H9 (cell line): ENCODE measurements around the gene MUC15. TPM values are rescaled to one million over a fixed set of nuclear protein-coding genes. Genes with fewer than 3 reads are reported as not detected.

ENCODE experiments used
- DNase-seq: peaks from one replicate; pipeline ENCODE4 v3.0.0-alpha.2; 2017
- H2AFZ ChIP-seq: one replicate; pipeline ENCODE4 v1.6.1; 2013; ENCODE audit warnings: mild to moderate bottlenecking, low read length, control low read depth, moderate library complexity
- H2AK5ac ChIP-seq: 2 replicates; pipeline ENCODE4 v1.6.1; 2013; ENCODE audit warnings: low read length, control low read depth, mixed read lengths; ENCODE audit not compliant: insufficient read length
- H2BK120ac ChIP-seq: one replicate; pipeline ENCODE4 v1.6.1; 2013; ENCODE audit warnings: low read depth, mild to moderate bottlenecking, low read length, control low read depth, inconsistent platforms; ENCODE audit not compliant: poor library complexity, severe bottlenecking
- H2BK12ac ChIP-seq: 2 replicates; pipeline ENCODE4 v1.6.1; 2013; ENCODE audit warnings: low read length, control low read depth, mixed read lengths, low read depth; ENCODE audit not compliant: insufficient read length
- H2BK15ac ChIP-seq: 2 replicates; pipeline ENCODE4 v1.6.1; 2013; ENCODE audit warnings: low read depth, low read length, control low read depth
- H2BK20ac ChIP-seq: one replicate; pipeline ENCODE4 v1.6.1; 2013; ENCODE audit warnings: low read depth, mild to moderate bottlenecking, low read length, control low read depth, inconsistent platforms; ENCODE audit not compliant: poor library complexity, severe bottlenecking
- H2BK5ac ChIP-seq: 2 replicates; pipeline ENCODE4 v1.6.1; 2013; ENCODE audit warnings: low read length, control low read depth, mixed read lengths; ENCODE audit not compliant: insufficient read length
- H3K14ac ChIP-seq: 2 replicates; pipeline ENCODE4 v1.6.1; 2013; ENCODE audit warnings: low read length, control low read depth; ENCODE audit not compliant: insufficient read depth
- H3K18ac ChIP-seq: 2 replicates; pipeline ENCODE4 v1.6.1; 2013; ENCODE audit warnings: low read depth, mild to moderate bottlenecking, mixed read lengths, low read length, control low read depth; ENCODE audit not compliant: insufficient read length
- H3K23ac ChIP-seq: 2 replicates; pipeline ENCODE4 v1.6.1; 2013; ENCODE audit warnings: low read length, control low read depth, mixed read lengths, low read depth; ENCODE audit not compliant: insufficient read length
- H3K23me2 ChIP-seq: 2 replicates; pipeline ENCODE4 v1.6.1; 2013; ENCODE audit warnings: low read depth, mild to moderate bottlenecking, mixed read lengths, low read length, control low read depth; ENCODE audit not compliant: insufficient read length, poor library complexity, severe bottlenecking
- H3K27ac ChIP-seq: 2 replicates; pipeline ENCODE4 v1.5.1; 2013; ENCODE audit warnings: low read length, control low read depth, mixed read lengths, low read depth; ENCODE audit not compliant: insufficient read length
- H3K27me3 ChIP-seq: 2 replicates; pipeline ENCODE4 v1.6.1; 2013; ENCODE audit warnings: low read length, control low read depth, inconsistent platforms; ENCODE audit not compliant: insufficient read depth
- H3K4ac ChIP-seq: 2 replicates; pipeline ENCODE4 v1.6.1; 2013; ENCODE audit warnings: low read depth, mild to moderate bottlenecking, control low read depth, inconsistent platforms, low read length, moderate library complexity
- H3K4me1 ChIP-seq: 2 replicates; pipeline ENCODE4 v1.6.1; 2013; ENCODE audit warnings: low read length, control low read depth, inconsistent platforms; ENCODE audit not compliant: insufficient read depth
- H3K4me2 ChIP-seq: 2 replicates; pipeline ENCODE4 v1.6.1; 2013; ENCODE audit warnings: low read length, control low read depth, mixed read lengths; ENCODE audit not compliant: insufficient read length, insufficient read depth
- H3K56ac ChIP-seq: 2 replicates; pipeline ENCODE4 v1.6.1; 2013; ENCODE audit warnings: low read depth, mild to moderate bottlenecking, mixed read lengths, low read length, control low read depth; ENCODE audit not compliant: insufficient read length
- H3K79me1 ChIP-seq: 2 replicates; pipeline ENCODE4 v1.6.1; 2013; ENCODE audit warnings: low read depth, mild to moderate bottlenecking, moderate library complexity, low read length, control low read depth, inconsistent platforms; ENCODE audit not compliant: insufficient read depth, poor library complexity, severe bottlenecking
- H3K79me2 ChIP-seq: 2 replicates; pipeline ENCODE4 v1.6.1; 2013; ENCODE audit warnings: low read length, control low read depth, inconsistent platforms; ENCODE audit not compliant: insufficient read depth
- H3K9ac ChIP-seq: 2 replicates; pipeline ENCODE4 v1.6.1; 2013; ENCODE audit warnings: low read length, control low read depth, mixed read lengths; ENCODE audit not compliant: insufficient read length; ENCODE audit errors: extremely low read depth
- H3K9me3 ChIP-seq: one replicate; pipeline ENCODE4 v1.6.1; 2013; ENCODE audit warnings: low read depth, low read length, inconsistent platforms; ENCODE audit not compliant: control insufficient read depth
- H3T11ph ChIP-seq: one replicate; pipeline ENCODE4 v1.6.1; 2013; ENCODE audit warnings: mild to moderate bottlenecking, low read length, control low read depth, inconsistent platforms
- H4K20me1 ChIP-seq: one replicate; pipeline ENCODE4 v1.6.1; 2013; ENCODE audit not compliant: control insufficient read depth, insufficient read length, insufficient read depth
- H4K5ac ChIP-seq: 2 replicates; pipeline ENCODE4 v1.6.1; 2013; ENCODE audit warnings: low read depth, mild to moderate bottlenecking, mixed read lengths, low read length, control low read depth; ENCODE audit not compliant: insufficient read length
- H4K8ac ChIP-seq: replicated peaks from 2 replicates; pipeline ENCODE4 v1.6.1; 2013; ENCODE audit warnings: low read length, control low read depth, mixed read lengths, low read depth; ENCODE audit not compliant: insufficient read length
- H4K91ac ChIP-seq: 2 replicates; pipeline ENCODE4 v1.6.1; 2013; ENCODE audit warnings: low read depth, mild to moderate bottlenecking, moderate library complexity, mixed read lengths, low read length, control low read depth; ENCODE audit not compliant: insufficient read length
- H3K27ac Mint-ChIP-seq, 3 experiments: 2 replicates in 2 of 3; 3 replicates in 1 of 3; pipeline ENCODE4 v1.8.0; 2020 to 2021; ENCODE audit warnings: mixed read lengths in 3 of 3, mild to moderate bottlenecking in 1 of 3, moderate library complexity in 1 of 3
- H3K27me3 Mint-ChIP-seq: 2 replicates; pipeline ENCODE4 v1.8.0; 2021; ENCODE audit warnings: low read depth, mild to moderate bottlenecking, moderate library complexity, mixed read lengths
- H3K36me3 Mint-ChIP-seq, 3 experiments: 2 replicates in 2 of 3; 3 replicates in 1 of 3; pipeline ENCODE4 v1.8.0; 2020 to 2021; ENCODE audit warnings: low read depth in 3 of 3, mixed read lengths in 3 of 3; ENCODE audit not compliant: insufficient read depth in 1 of 3
- H3K4me1 Mint-ChIP-seq, 2 experiments: 2 replicates each; pipeline ENCODE4 v1.8.0; 2020; ENCODE audit warnings: mixed read lengths in 2 of 2
- H3K4me3 Mint-ChIP-seq, 2 experiments: 2 replicates in 1 of 2; 3 replicates in 1 of 2; pipeline ENCODE4 v1.8.0; 2020 to 2021; ENCODE audit warnings: mild to moderate bottlenecking in 2 of 2, mixed read lengths in 2 of 2, moderate library complexity in 1 of 2
- H3K9me3 Mint-ChIP-seq, 2 experiments: 2 replicates in 1 of 2; 3 replicates in 1 of 2; pipeline ENCODE4 v1.8.0; 2020; ENCODE audit warnings: mild to moderate bottlenecking in 2 of 2, mixed read lengths in 2 of 2, moderate library complexity in 1 of 2
- WGBS: extraction: QIAGEN DNeasy Blood & Tissue Kit; methylation state at CpG from one replicate; pipeline ENCODE4 v1.1.7; 2013; ENCODE audit warnings: missing lambda C conversion rate, low lambda C conversion rate, mixed read lengths; ENCODE audit not compliant: insufficient read length; ENCODE audit errors: extremely low coverage; 5-methylcytosine and 5-hydroxymethylcytosine counted together
- total RNA-seq: library from RNA; stranded (reverse); gene quantifications from 2 replicates; pipeline ENCODE4 v1.2.1, GENCODE V29; 2021
- TF ChIP-seq, protein P1 (sequence below): fragments of 200-600 bp; sonication (generic); conservative IDR thresholded peaks from 3 replicates; pipeline ENCODE4 v1.8.0; 2021; ENCODE audit warnings: antibody characterized with exemption, mild to moderate bottlenecking

Gene MUC15
- total RNA-seq, 1 experiment from 2014 or later: not detected

DNA sequence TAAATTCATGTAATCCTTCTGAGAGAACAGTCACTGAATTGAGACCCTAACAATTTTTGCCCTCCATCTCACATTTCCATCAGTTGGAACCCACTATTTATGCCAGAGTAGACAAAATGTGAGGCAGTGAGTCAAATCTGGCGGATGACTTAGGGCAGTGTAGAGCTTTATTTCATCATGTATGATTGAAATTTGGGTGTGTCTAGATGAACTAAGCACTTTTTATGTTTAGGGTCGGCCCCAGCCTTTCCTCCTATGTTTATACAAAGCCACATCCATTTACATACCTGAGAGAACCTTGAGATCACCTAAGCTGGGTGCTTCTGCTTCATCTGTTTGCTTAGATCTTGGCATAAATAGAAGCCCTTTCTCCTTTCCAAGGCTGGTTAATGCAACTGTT, 15.0 kb upstream of the MUC15 start:
- H3K9me3 ChIP-seq: no peaks in the 10 kb centered on the region
- no peaks in the 10 kb centered on the region for H3K27me3 ChIP-seq
- H3K23me2 ChIP-seq: no peaks in the 10 kb centered on the region
- H3K4me1 ChIP-seq: no peaks in the 10 kb centered on the region
- H2BK15ac ChIP-seq: no peak overlapping the region
- H3T11ph ChIP-seq: no peak overlapping the region
- no peak overlapping the region for H2BK120ac ChIP-seq
- no peak overlapping the region for H3K56ac ChIP-seq
- Mint-ChIP-seq H3K27ac (no peak overlapping the region), H3K4me3 (no peak overlapping the region), H3K36me3 (no peaks in the 10 kb centered on the region; a peak in 1 of 7 replicates), H3K4me1 (no peaks in the 10 kb centered on the region), H3K27me3 (no peaks in the 10 kb centered on the region), H3K9me3 (peaks cover 1 to 3% of the 10 kb centered on the region in 2 experiments; a peak in 1 of 5 replicates)
- no peak overlapping the region for H3K18ac ChIP-seq
- no peak overlapping the region for H2BK12ac ChIP-seq
- WGBS: no CpG with 5 or more reads among the region's 2 CpGs
- H3K79me2 ChIP-seq: no peaks in the 10 kb centered on the region
- no peak overlapping the region for H3K27ac ChIP-seq
- no peak overlapping the region for H3K9ac ChIP-seq
- TF ChIP-seq, protein P1, sequence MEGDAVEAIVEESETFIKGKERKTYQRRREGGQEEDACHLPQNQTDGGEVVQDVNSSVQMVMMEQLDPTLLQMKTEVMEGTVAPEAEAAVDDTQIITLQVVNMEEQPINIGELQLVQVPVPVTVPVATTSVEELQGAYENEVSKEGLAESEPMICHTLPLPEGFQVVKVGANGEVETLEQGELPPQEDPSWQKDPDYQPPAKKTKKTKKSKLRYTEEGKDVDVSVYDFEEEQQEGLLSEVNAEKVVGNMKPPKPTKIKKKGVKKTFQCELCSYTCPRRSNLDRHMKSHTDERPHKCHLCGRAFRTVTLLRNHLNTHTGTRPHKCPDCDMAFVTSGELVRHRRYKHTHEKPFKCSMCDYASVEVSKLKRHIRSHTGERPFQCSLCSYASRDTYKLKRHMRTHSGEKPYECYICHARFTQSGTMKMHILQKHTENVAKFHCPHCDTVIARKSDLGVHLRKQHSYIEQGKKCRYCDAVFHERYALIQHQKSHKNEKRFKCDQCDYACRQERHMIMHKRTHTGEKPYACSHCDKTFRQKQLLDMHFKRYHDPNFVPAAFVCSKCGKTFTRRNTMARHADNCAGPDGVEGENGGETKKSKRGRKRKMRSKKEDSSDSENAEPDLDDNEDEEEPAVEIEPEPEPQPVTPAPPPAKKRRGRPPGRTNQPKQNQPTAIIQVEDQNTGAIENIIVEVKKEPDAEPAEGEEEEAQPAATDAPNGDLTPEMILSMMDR: no peak
- no peak overlapping the region for H4K91ac ChIP-seq
- no peak overlapping the region for H2BK20ac ChIP-seq
- H2AK5ac ChIP-seq: no peak overlapping the region
- no peak overlapping the region for H3K14ac ChIP-seq
- no peak overlapping the region for H4K5ac ChIP-seq
- no peak overlapping the region for H2AFZ ChIP-seq
- H4K8ac ChIP-seq: no peak overlapping the region
- H3K23ac ChIP-seq: no peak overlapping the region
- H3K79me1 ChIP-seq: no peaks in the 10 kb centered on the region
- H3K4ac ChIP-seq: no peak overlapping the region
- no peak for DNase-seq
- no peak overlapping the region for H3K4me2 ChIP-seq
- no peak overlapping the region for H2BK5ac ChIP-seq
- H4K20me1 ChIP-seq: no peaks in the 10 kb centered on the region
